GM23338 (cell line): Measurements from ENCODE around the gene WNT5A. TPM values are rescaled to one million over a fixed set of nuclear protein-coding genes. Genes with fewer than 3 reads are reported as not detected.
A peak's percentile ranks its signal among the peaks of the same experiment; 100 is the strongest.

Experiments
- ATAC-seq: fragments of 200-7000 bp; cut with Tn5 transposase; 3 replicates; pipeline ENCODE4 v1.9.1; 2020
- DNase-seq: peaks from one replicate; pipeline ENCODE4 v3.0.0-alpha.2; 2015; ENCODE audit warnings: low spot score
- H2AFZ ChIP-seq: fragments of 200-600 bp; sonication (generic); 2 replicates; pipeline ENCODE4 v1.8.0; 2016; ENCODE audit warnings: antibody characterized with exemption, mild to moderate bottlenecking, moderate library complexity
- H3F3A ChIP-seq: fragments of 200-600 bp; sonication (generic); replicated peaks from 2 replicates; pipeline ENCODE4 v1.8.0; 2017; ENCODE audit warnings: antibody characterized with exemption, mixed run types, low read depth
- H3K27ac ChIP-seq: fragments of 200-600 bp; sonication (generic); 2 replicates; pipeline ENCODE4 v1.6.1; 2016; ENCODE audit warnings: low read depth
- H3K27me3 ChIP-seq: fragments of 200-600 bp; sonication (generic); 2 replicates; pipeline ENCODE4 v1.8.0; 2016; ENCODE audit warnings: mild to moderate bottlenecking, mixed run types, moderate library complexity; ENCODE audit not compliant: insufficient read depth
- H3K36me3 ChIP-seq: fragments of 200-600 bp; sonication (generic); 2 replicates; pipeline ENCODE4 v1.8.0; 2016; ENCODE audit warnings: mild to moderate bottlenecking; ENCODE audit not compliant: insufficient read depth
- H3K4me1 ChIP-seq: fragments of 200-600 bp; sonication (generic); 2 replicates; pipeline ENCODE4 v1.8.0; 2016; ENCODE audit warnings: mild to moderate bottlenecking, moderate library complexity; ENCODE audit not compliant: insufficient read depth
- H3K4me2 ChIP-seq: fragments of 200-600 bp; sonication (generic); 2 replicates; pipeline ENCODE4 v1.7.1; 2017; ENCODE audit warnings: mixed run types
- H3K4me3 ChIP-seq: fragments of 200-600 bp; sonication (generic); 2 replicates; pipeline ENCODE4 v1.6.1; 2016; ENCODE audit warnings: mixed run types
- H3K79me2 ChIP-seq: fragments of 200-600 bp; sonication (generic); replicated peaks from 2 replicates; pipeline ENCODE4 v1.8.0; 2017; ENCODE audit warnings: mild to moderate bottlenecking; ENCODE audit not compliant: insufficient read depth
- H3K9me2 ChIP-seq: fragments of 200-600 bp; sonication (generic); 2 replicates; pipeline ENCODE4 v1.8.0; 2017; ENCODE audit not compliant: insufficient read depth
- H4K20me1 ChIP-seq: fragments of 200-600 bp; sonication (generic); replicated peaks from 2 replicates; pipeline ENCODE4 v1.8.0; 2017; ENCODE audit warnings: mild to moderate bottlenecking; ENCODE audit not compliant: insufficient read depth
- H3K27ac Mint-ChIP-seq: 2 replicates; pipeline ENCODE4 v1.8.0; 2020; ENCODE audit warnings: inconsistent platforms, mild to moderate bottlenecking, moderate library complexity, mixed read lengths
- H3K27me3 Mint-ChIP-seq: 3 replicates; pipeline ENCODE4 v1.8.0; 2022; ENCODE audit warnings: low read depth, mild to moderate bottlenecking, moderate library complexity, mixed read lengths, inconsistent platforms; ENCODE audit not compliant: insufficient read depth, poor library complexity
- H3K36me3 Mint-ChIP-seq: 3 replicates; pipeline ENCODE4 v1.8.0; 2021; ENCODE audit warnings: low read depth, mild to moderate bottlenecking, inconsistent platforms, moderate library complexity, mixed read lengths
- H3K4me1 Mint-ChIP-seq: 3 replicates; pipeline ENCODE4 v1.8.0; 2020; ENCODE audit warnings: mild to moderate bottlenecking, inconsistent platforms, mixed read lengths
- H3K4me3 Mint-ChIP-seq: 3 replicates; pipeline ENCODE4 v1.8.0; 2021; ENCODE audit warnings: moderate library complexity, mild to moderate bottlenecking, inconsistent platforms, mixed read lengths
- H3K9me3 Mint-ChIP-seq: 3 replicates; pipeline ENCODE4 v1.8.0; 2020; ENCODE audit warnings: moderate library complexity, mild to moderate bottlenecking, inconsistent platforms, mixed read lengths
- CREB1 ChIP-seq: fragments of 250-450 bp; sonication (Bioruptor Pico); IDR thresholded peaks from 2 replicates; pipeline ENCODE4 v1.5.0; 2020; ENCODE audit warnings: low read depth, mild to moderate bottlenecking, moderate library complexity
- EZH2 ChIP-seq: fragments of 200-600 bp; sonication (generic); IDR thresholded peaks from one replicate; pipeline ENCODE4 v1.8.0; 2017; ENCODE audit warnings: antibody characterized with exemption, mild to moderate bottlenecking, low read depth; ENCODE audit not compliant: unreplicated experiment
- EZH2phosphoT487 ChIP-seq: fragments of 200-600 bp; sonication (generic); IDR thresholded peaks from one replicate; pipeline ENCODE4 v1.8.1; 2018; ENCODE audit warnings: antibody characterized with exemption; ENCODE audit not compliant: unreplicated experiment
- JUNB ChIP-seq: IDR thresholded peaks from one replicate; pipeline ENCODE4 v1.6.1; 2016; ENCODE audit warnings: antibody characterized with exemption; ENCODE audit not compliant: unreplicated experiment
- NANOG ChIP-seq: IDR thresholded peaks from 2 replicates; pipeline ENCODE4 v1.6.1; 2016; ENCODE audit warnings: antibody characterized with exemption, borderline replicate concordance
- STAT1 ChIP-seq: IDR thresholded peaks from one replicate; pipeline ENCODE4 v1.6.1; 2016; ENCODE audit warnings: antibody characterized with exemption; ENCODE audit not compliant: unreplicated experiment
- ZNF114 ChIP-seq: fragments of 250-450 bp; sonication (Bioruptor Pico); IDR thresholded peaks from 2 replicates; pipeline ENCODE4 v1.5.0; 2020; ENCODE audit warnings: mild to moderate bottlenecking, moderate library complexity
- ZNF331 ChIP-seq: fragments of 250-450 bp; sonication (Bioruptor Pico); IDR thresholded peaks from 2 replicates; pipeline ENCODE4 v1.5.0; 2020; ENCODE audit warnings: low read depth, mild to moderate bottlenecking, moderate library complexity
- polyA plus RNA-seq: library from polyadenylated mRNA; unstranded; fragments of >200 nt; fragmentation: Nextera tagmentation; extraction: Ambion mirVana; gene quantifications from 2 replicates; pipeline ENCODE4 v1.2.1, GENCODE V29; 2016
- total RNA-seq: library from RNA; depleted of rRNA; stranded (reverse); fragments of >200 nt; shearing (Covaris generic); gene quantifications from 2 replicates; pipeline ENCODE4 v1.2.3, GENCODE V29; 2014
- TF ChIP-seq, protein P1 (sequence below): IDR thresholded peaks from 2 replicates; pipeline ENCODE4 v1.6.1; 2016; ENCODE audit warnings: antibody characterized with exemption
- TF ChIP-seq, protein P2 (sequence below), 2 experiments: fragments of 200-600 bp in 1 of 2; sonication (generic) in 1 of 2; conservative IDR thresholded peaks; 2 replicates each; pipeline versions ENCODE4 v1.5.1 to v1.6.1; 2016 to 2017; ENCODE audit warnings: antibody characterized with exemption in 2 of 2, low read depth in 2 of 2, mild to moderate bottlenecking in 2 of 2, moderate library complexity in 1 of 2

Gene WNT5A
- total and polyA plus RNA-seq, 2 experiments from 2014 or later: 0.53 to 4.0 TPM

DNA sequence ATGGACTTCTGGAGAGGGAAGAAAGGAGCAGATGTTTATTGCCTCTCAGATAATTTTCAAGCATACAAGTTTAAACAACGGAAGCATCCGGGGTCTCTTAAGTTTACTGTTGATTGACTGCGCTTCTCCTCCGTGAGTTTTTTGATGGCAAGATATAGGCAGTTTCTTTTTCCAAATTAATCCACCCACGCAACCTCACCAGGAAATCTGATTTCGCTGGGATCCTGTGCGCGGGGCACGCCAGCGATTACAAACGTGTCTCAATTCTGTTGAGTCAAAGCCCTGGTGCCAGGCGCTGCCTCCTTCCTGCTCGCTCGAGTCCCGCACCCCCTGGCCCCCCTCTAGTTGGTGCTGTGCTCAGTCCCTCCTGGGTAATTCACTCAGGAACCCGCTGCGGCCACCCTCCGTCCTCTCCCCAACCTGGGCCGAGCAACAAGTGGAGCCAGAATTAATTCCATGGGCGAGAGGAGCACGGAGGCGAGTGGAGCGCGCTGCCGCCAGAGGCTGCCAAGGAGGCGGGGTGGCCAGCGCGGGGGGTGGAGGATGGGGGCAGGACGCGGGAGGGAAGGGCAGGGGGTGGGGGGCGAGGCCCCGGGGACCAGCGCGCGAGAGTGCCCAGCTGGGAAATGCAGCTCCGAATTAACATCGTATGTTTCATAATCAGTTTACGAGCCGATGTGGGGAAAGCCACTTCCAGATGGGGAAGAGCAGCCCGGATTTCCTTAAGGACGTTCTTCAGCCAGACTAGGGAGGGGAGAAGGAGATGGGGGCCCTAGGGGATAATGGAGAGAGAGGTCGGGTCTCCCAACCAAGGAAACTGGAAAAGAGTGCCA is 6.0 kb downstream of the WNT5A start (continued):
- no peak for TF ChIP-seq NANOG
- TF ChIP-seq EZH2: peak; percentile 81
- TF ChIP-seq ZNF331: no peak
- TF ChIP-seq ZNF114 (CRISPR knock-in tag): no peak
- no peak for TF ChIP-seq EZH2phosphoT487
- TF ChIP-seq, protein P1, sequence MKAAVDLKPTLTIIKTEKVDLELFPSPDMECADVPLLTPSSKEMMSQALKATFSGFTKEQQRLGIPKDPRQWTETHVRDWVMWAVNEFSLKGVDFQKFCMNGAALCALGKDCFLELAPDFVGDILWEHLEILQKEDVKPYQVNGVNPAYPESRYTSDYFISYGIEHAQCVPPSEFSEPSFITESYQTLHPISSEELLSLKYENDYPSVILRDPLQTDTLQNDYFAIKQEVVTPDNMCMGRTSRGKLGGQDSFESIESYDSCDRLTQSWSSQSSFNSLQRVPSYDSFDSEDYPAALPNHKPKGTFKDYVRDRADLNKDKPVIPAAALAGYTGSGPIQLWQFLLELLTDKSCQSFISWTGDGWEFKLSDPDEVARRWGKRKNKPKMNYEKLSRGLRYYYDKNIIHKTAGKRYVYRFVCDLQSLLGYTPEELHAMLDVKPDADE: 0 out of 2 replicates have a peak, but pooled peaks have one; percentile 6
- no peak for TF ChIP-seq JUNB
- TF ChIP-seq CREB1 (CRISPR knock-in tag): no peak
- TF ChIP-seq STAT1: no peak
- TF ChIP-seq, protein P2, sequence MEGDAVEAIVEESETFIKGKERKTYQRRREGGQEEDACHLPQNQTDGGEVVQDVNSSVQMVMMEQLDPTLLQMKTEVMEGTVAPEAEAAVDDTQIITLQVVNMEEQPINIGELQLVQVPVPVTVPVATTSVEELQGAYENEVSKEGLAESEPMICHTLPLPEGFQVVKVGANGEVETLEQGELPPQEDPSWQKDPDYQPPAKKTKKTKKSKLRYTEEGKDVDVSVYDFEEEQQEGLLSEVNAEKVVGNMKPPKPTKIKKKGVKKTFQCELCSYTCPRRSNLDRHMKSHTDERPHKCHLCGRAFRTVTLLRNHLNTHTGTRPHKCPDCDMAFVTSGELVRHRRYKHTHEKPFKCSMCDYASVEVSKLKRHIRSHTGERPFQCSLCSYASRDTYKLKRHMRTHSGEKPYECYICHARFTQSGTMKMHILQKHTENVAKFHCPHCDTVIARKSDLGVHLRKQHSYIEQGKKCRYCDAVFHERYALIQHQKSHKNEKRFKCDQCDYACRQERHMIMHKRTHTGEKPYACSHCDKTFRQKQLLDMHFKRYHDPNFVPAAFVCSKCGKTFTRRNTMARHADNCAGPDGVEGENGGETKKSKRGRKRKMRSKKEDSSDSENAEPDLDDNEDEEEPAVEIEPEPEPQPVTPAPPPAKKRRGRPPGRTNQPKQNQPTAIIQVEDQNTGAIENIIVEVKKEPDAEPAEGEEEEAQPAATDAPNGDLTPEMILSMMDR (conservative IDR thresholded peaks at IDR 0.05; ENCODE audit: low read depth in 2 of 2): no peak

DNA sequence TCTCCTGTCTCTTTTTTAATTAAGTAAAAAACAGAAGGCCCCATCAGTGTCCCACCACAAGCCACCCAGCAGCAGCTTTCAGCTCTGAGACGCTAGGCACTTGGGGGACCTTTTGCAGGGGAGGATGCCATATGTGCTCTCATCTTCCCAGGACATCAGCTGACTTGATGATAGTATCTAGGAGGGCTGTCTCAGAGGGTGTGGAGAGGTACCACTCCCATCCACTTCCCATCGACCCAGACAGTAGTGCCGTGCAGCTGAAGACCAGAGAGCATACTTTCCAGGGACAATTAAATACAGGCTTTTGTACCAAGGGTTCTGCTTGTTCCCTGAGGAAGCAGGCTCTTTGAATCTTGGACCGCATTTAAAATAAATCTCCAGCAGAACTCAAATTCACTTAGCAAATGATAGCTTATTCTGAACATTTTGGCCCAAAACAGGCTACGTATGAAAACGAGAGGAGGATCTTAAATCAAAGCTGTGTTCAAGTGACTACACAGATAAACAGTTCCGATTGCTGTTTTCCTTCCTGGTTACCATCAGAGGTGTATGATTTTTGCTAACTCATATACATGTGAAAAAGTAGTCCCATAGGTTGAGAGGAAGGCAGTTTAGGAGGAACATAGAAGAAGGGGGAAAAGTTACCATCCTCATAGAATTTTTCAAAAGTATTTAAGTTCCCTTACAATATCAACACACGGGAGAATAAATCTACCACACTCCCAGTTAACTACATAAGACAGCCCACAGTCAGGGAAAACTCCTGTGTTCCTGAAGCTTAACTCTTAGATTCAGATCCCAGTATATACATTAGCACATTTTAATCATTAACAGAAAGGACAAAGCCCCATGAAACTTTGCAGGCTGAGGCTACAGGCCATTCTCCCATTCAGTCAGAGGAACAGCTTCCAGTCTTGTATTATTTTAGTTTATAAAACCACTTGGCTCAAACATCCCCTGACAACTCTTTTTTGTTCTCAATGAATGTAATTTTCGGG is 9.5 kb downstream of the WNT5A start:
- no peaks in the 10 kb centered on the region for H3K9me2 ChIP-seq
- H3K27me3 ChIP-seq: peaks cover 98% of the 10 kb centered on the region
- TF ChIP-seq JUNB (no peak), EZH2 (no peak), CREB1 (CRISPR knock-in tag) (no peak)
- no peak overlapping the region for H3K4me3 ChIP-seq
- Mint-ChIP-seq H3K36me3 (no peaks in the 10 kb centered on the region), H3K4me1 (peaks cover 15% of the 10 kb centered on the region), H3K27ac (no peak overlapping the region), H3K4me3 (no peak overlapping the region), H3K27me3 (peaks cover 59% of the 10 kb centered on the region), H3K9me3 (no peaks in the 10 kb centered on the region; the same call in 2 of the 3 replicates)
- H3K27ac ChIP-seq: no peak overlapping the region
- H2AFZ ChIP-seq: no peak overlapping the region
- H3K4me2 ChIP-seq: no peak overlapping the region
- no peaks in the 10 kb centered on the region; the same call in 1 of the 2 replicates for H4K20me1 ChIP-seq
- H3K4me1 ChIP-seq: peaks cover 33% of the 10 kb centered on the region
- no peaks in the 10 kb centered on the region for H3K79me2 ChIP-seq
- DNase-seq: no peak
- no peak for ATAC-seq
- peaks cover 9% of the 10 kb centered on the region; the same call in 1 of the 2 replicates for H3F3A ChIP-seq
- no peaks in the 10 kb centered on the region for H3K36me3 ChIP-seq
